ENCODE results near the gene AVPR2.

The AVPR2 gene

DNA sequence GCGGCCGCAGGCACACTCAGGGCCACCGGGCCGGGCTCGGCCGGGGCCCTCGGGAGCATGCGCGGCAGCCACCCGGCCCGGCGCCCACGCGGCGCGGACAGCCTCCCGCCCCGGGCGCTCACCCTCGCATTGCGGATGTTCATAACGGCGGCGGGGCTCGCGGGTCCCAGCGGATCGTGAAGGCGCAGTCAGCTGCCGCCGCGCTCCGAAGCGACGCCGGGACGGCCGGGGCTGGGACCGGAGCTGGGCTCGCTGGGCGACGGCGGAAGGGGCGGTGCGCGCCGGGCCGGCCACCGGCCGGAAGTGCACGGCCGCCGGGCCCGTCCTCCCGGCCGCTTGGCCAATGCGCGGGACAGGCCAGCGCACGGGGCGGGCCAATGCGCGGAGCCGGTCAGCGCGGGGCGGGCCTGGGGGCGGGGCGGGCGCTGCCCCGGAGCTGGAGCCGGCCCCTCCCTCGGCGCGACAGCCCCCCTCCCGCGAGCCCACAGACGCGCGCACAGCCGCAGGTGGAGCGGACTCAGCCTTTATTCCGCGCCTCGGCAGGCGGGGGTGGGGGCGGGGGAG, 30.4 kb downstream of the AVPR2 start, which contains the start of gene NAA10:
TSS of gene NAA10 (minus strand) at position 276 of the 564 bp plus-strand sequence. CDS start at position 143, 133 bp downstream.
- peak; percentile 85 for DNase-seq

DNA sequence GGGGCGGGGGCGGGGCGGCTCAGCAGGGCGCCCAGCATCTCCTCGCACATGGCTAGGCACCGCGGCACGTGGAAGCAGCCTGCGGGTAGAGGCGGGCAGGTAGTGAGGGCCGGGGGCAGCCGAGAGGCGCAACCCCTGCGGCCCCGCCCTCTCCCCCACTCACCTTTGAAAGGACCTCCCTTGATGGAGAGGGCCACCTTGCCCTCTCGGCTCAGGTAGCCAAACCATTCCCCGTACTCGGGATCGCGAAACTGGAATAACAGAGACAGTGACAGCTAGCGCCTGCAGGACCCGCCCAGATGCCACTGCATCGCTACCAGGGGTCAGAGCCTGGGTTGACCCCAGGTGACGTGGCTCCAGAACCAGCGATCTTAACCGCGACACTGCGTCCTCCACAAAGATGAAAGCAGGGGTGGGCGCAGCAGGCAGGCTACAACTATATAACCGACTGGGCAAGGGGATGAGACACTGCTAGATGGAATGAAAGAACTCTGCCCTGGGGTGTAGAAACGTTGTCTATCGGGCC, 30.9 kb downstream of the AVPR2 start:
- DNase-seq = peak; percentile 81

DNA sequence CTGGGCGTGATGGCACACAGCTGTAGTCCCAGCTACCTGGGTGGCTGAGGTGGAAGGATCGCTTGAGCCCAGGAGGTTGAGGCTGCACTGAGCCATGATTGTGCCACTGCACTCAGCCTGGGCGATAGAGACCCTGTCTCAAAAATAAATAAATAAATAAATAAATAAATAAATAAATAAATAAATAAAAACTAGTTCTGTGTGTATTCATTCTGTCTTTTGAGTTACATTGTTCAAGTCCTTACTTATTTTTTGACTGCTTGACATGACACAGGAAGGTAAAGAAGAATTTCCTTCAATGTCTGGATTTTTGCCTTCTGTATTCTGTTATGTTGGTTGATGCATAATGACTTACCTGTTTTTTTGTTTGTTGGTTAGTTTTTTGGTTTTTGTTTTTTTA, 32.6 kb downstream of the AVPR2 start:
- no peak for DNase-seq

DNA sequence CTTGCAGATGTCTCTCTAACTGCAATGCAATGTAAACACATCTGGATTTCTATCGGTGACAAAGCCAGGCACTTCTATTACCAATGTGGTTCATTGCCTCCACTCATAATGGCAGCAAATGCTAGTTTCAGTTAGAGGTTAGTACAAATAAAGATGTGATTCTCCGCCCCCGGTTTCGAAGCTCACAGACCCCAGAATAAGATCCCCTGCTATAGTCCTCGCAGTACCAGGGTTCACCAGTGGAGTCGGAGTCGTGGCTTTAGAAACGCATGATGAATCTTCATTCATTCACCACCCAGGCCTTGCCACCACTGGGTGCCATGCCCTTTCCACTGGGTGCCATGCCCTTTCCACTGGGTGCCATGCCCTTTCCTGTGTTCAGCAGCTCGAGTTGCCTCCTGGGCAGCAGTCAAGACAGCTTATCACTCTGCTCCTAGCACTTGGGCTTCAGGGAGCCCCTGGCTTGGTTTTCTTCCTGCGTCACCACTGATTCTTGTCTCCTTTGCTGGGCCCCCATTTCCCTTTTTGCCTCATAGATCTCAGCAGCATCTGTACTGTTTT, 33.8 kb downstream of the AVPR2 start:
- no peak for DNase-seq

DNA sequence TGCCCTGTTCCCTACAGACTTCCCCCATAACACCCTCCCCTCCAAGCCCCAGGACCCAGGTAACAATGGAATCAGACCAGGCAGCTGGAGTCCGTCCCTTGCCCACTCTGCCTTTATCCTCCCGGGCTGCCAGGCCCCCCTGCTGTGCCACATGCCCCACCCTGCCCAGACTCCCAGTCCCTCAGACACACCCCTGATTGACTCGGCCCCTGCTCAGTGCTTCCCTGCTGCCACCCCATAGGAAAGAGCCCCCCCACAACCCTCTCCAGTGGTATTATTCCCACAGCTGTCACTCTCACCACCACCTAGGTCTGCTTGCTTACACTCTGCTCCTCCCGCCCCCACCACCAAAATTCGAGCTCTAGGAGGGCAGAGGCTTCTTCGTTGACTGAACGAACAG, 35.1 kb downstream of the AVPR2 start:
- DNase-seq = no peak

DNA sequence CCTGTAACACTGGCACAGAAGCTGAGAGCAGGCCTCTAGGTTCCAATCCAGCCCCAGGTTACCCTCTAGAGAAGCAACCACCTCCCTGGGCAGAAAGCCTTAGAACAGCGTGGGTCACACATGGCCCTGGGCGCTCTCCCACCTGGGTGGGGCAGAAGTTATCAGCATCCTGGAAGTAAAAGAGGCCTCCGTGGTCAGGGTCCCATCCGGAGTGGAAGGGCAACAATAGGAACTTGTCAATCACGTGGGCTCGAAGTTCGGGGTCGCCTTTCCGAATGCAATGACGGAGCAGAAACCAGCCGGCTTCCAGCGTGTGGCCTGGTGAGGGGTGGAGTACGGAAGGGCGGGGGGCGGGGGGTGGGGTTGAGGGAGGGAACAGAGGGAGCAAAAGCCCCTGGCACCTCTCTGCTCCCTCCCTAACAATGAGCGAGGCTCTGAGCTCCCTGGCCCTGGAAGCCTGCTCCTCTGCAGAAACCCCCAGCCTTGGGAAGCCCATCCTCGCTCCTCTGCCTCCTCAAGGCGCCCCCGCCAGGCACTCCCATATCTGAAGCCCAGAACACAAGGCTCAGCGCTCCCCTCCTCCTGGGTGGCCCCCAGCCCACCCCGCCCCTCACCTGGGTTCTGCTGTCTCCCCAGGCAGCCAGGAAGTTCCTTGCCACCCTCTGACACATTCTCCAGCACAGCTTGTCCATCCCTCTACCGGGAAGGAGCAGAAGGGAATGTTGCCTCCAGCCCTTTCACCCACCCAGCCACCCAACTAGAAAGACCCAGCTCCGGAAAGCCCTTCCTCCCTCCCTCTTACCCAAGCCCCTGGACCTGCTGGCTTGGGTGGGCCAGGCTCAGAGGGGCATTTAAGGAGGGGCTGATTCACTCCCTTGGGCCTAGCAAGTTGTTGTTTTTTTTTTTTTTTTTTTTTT, 37.1 kb downstream of the AVPR2 start:
- DNase-seq = no peak

DNA sequence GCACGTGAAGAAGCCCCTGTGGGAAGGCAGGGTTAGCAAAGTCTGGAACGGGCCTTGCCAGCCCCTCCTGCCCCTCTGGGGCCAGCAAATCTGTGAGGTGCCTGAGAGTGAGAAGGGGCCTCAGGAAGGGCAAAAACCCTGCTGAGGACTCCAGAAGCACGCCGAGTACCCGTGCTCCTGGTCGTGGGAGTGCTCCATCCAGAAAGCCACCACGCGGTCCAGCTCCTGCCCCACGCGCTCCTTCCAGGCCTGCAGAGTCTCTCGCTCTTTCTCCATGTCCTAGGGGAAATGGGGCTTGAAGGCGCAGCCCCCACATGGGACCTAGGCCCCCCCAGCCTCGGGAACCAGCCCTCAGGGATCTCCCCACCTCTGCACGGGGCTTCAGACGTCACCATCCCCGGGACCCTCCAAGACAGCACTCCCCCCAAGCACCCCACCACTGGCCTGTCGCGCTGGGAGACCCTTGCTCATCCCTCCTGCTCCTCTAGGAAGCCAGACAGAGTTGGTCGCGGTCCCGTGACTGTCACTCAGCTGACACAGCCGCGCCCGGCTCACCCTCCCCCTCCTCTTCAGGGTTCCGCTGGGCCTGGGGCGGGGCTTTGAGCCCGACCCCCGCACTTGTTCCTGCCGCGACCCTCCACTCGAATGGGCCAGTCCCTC, 39.8 kb downstream of the AVPR2 start, which contains the start of gene RENBP:
TSS of gene RENBP (minus strand) at position 504 of the 660 bp plus-strand sequence. CDS start at position 471, 33 bp downstream.
- no peak for DNase-seq

DNA sequence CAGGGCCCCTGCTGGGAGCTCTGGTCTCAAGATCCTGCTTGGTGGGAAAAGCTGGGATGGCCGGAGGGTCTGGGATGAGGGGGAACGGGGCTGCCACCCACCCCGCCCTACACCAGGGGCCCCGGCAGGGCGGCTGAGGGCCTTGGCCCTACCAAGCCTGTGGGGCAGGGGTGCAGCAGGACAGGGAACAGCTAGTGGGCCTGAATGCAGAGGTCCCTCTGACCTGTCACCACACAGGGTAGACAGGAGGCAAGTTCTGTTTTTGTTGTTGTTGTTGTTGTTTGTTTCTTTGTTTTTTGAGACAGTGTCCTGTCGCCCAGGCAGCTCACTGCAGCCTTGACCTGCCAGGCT, 40.3 kb downstream of the AVPR2 start:
- no peak for DNase-seq

DNA sequence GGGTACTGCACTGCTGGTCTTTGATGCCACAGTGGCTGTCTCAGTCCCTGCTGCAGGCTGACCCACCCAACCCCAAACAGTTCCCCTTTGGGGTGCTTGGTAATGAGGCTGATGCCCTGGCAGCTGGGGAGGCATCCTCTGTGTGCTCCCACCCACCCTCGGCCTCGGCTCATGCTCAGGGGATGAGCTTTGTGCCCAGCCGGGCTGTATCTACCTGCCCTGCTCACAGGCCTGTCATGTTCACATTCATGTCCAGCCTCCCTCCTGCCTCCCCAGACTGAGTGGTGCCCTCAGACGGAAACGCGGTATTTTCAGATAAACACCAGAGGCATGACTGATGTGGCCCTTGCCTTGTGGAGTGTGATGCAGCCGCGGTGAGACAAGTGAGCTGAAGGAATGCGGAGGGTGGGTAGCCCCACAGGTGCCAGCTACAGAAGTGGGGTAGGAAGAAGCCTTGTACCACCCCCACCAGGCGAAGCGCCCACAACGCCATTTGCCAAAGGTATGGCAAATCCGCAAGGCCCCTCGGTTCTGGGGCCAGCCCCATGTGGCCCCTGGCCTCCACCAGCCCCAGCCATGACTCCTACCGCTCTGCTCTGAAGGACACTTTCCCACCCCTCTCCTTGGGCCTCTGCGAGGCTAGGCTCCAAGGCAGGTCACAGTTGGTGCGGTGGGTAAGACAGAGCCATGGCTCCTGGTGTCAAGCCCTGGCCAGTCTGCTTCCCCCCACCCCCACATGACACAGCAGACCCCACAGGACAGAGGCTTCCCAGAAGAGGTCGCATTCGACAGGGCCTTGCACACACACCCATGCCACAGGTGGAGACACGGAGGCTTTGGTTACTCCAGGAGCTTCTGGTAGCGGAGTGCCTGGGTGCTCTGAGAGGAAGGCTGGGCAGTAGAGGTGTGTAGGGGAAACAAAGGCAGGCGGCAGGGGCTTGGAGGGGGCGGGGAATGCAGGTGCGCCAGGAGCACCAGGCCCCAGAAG, 41.8 kb downstream of the AVPR2 start:
- no peak for DNase-seq

DNA sequence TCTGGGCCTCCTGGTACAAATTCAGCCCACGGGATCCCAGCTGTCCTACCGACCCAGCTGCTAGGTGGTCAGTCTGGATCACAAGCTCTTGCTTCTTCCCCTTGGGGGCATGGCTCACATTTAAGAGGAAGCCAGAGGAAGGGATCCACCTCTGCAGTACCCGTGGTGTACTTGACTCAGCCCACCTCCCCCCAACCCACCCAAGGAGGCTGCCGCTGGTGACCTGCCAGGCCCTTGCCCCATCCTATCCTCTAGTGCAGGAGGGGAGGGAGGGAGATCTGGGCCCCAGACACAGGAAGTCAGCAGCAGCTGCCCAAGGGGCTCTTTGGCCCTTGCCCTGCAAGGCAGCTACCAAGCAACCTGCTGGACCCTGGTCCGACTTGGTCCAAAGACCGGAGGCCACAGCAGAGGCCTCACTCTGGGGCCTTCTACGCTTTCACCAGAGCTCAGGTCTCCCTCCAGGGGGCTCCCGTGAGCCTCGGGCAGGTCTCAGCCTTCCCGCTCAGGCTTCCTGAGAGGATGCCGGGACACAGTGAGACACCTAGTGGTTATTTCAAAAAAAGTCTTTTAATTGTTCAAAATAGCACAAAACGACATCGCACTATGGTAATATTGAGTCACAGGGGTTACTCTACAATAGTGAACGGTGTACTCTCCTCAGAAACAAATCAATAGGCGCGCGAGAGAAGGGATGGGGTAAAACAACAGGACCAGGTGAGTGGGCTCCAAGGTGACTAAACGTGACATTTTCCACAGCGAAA, 42.7 kb downstream of the AVPR2 start:
- DNase-seq = peak; percentile 88

DNA sequence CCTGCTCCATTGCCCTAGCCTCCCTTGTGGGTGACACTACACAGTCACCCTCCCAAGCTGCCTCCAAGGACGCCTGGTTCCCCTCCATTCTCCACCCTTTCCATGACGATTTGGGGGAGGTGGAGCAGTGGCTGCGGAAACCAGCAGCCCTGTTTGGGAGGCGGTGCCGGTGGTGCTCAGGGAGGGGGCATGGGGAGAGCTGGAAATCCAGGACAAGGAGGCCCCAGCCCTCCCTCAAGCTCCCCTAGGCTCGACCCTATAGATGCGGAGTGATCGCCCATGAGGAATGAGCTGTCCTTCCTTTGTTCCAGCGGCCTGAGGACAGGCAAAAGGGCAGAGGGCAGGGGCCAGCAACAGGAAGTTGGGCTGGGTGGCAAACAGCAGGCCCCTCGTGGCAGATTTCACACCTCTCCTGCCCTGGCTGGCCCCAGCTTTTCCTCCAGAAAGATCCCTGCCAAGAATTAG, 43.6 kb downstream of the AVPR2 start:
- no peak for DNase-seq

DNA sequence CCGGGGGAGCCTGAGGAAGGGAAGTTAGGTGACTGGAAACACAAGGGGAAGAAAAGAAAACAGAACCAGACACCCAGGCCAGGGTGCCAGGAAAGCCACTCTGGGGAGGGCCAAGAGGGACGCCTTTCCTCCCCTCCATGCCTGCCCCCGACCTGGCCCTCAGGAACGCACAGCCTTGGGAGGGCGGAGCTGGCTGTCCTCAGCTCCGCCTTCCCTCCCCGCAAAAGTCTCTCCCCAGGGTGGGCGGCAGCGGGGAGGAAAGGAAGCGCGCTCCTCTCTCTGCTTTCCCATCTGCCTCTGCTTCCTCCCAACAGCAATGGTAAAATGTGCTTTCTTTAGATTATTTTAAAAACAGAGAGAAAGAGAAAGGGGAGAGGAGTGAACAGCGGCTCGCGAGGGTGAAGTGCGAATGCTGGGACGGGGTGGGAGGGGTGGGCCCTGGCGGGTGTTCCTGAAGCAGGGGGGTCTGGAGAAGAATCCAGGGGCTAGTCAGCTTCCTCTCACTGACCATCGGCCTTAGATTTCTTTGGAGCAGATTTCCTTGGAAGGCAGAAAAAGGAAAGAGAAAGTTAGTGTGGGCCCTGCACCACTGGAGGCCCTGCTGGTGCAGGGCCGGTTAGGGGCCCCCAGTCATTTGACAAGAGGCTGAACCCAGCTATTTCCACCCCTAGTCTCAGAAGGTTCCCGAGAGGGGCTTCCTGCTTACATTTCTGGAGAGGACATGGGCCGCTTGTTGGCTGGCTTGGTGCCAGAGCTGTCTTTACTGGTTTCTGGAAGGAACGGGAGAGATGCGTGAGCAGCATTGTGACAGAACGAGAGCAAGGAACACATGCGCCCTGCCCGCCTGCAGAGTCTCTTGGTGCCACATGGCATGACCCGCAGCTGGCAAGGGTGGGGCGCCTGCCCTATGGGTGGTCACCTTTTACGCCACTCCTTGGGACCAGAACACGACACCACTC, 44.7 kb downstream of the AVPR2 start:
- no peak for DNase-seq

DNA sequence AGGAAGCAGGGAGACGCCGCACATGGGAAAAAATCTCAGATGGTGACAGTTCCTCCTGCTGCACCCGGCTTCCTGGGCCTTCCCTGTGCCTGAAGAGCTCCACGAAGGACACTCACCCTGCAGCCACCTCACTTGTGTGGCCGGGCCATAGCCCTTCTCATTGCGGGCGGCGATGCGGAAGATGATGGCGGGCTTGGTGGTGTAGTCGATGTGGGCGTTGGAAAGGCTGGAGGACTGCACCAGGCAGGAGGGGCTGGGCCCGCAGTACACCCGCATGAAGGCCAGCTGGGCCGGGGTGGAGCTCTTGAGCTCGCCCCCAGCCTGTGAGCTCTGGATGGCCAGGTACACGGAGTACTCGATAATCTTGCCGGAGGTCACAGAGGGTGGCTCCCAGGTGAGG, 45.7 kb downstream of the AVPR2 start:
- no peak for DNase-seq

DNA sequence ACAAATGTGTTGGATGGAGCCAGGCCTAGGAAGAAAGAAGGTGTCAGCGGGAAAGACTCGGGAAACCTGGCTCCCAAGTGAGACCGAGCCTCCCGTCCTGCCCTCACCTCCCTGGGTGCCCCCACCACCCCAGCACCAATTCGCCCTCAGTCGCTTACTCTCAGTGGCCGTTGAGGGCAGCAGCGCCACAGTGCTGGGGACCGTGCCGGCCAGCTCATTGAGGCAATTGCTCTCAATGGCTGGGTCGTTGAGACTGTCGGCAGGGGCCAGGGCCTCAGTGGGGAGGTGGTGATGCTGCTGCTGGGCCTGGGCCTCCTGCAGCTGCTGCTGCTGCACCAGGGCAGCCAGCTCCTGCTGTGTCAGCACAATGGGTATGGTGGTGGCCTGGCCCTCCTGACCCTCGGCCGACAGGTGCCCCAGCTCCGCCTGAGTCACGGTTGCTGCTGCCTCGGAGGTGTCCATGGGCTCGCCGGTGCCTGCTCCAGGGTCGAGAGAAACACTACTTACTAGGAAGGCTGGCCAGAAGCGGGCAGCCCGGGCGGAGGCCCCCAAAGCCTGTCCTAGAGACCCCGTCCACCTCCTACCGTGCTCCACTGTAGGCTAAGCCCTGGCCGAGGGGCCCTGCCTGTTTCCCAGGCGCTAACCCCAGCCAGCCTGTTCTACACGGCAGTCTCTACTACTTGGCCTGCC, 47.4 kb downstream of the AVPR2 start:
- no peak for DNase-seq

DNA sequence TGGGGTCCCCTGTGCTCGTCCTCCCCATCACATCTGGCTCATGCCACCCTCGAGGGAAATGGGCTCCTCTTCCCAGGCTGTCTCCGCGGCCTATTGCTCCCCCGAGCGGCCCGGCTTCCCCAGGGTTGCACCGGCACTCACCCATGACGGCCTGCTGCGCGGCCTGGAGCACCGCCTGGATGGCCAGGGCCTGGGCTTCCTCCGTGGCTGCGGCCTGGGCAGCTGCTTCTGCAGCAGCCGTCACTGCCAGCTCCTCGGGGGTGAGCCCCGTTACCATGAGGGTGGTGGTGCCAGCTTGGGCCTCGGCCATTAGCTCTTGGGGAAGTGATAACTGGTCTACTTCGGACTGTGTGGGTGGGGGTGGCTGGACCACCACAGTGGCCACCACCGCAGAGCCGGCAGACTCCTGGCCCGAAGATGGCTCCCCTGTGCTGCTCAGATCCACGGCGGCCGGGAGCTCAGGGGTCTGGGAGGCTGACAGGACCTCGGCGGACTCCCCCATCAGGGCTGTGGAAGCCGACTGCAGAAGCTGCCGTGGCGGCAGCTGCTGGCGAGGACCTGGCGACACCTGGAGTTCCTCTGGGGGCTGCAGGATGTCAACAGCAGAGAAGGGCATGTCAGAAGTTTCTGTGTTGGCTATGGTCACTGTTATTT, 48.0 kb downstream of the AVPR2 start:
- DNase-seq = no peak

DNA sequence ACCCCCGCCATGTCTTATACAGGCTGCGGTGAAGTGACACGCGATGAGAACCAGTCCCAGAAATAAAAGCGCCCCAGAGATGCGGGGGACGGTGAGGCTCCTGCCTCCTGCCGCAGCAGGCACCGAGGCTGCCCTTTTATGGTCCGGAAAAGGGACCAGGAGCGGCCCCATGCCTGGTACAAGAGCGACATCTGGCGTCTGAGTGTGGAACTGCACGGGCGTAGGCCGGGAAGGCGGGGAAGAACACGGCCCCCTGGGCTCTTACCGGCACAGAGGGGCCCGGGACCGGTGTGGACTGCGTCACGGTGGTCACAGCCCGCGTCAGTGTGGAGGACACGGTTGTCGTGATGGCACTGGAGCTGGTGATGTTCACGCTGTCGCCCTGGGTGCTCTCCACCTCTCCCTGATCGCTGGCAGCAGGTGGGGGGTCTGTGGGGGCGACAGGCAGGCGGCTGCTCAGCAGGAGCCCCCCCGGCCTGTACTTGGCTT, 48.9 kb downstream of the AVPR2 start:
- DNase-seq = peak; percentile 96

DNA sequence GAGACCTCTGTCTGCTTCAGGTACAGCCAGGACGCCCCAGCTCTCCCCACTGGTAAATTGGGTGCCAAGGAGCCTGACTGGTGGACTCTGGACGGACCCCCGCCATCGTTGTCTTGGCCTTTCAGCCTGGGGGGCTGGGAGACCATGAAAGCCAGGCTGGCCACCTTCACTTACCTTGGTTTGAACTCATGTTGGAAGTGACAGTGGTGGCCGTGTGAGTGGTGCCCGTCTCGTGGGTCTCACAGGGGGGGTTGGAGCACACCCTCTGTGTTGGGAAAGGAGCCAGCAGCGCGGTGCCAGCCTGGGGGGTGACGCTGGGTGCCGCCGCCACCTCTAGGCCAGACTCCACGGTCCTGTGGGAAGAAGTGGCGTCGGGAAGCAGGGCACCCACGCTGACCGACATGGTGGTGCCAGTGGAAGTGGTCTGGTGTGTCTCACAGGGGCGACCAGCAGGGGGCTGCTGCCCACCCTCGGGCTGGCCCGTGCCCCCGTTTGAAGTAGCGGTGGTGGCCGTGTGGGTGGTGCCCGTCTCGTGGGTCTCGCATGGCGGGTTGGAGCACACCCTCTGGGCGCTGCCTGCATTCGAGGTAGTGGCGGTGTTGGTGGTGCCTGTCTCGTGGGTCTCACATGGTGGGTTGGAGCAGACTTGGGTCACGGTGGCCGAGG, 49.6 kb downstream of the AVPR2 start:
- no peak for DNase-seq

Measured in activated CD8-positive, alpha-beta memory T cell treated with anti-CD3 and anti-CD28 coated beads for 24 hours (primary cell).